Small intestine (tissue), 16 donors: ENCODE data around the gene GC. TPM values are rescaled to one million over a fixed set of nuclear protein-coding genes. Genes with fewer than 3 reads are reported as not detected.

ENCODE experiments used
- DNase-seq, 2 donors: peaks; one replicate each; pipeline versions ENCODE4 v3.0.0 to v3.0.0-alpha.2; 2013
- FAIRE-seq: peaks from 2 replicates; lab custom pipeline; 2012; peaks lifted over from hg19 to GRCh38; lab: Jason Lieb, UNC
- H3K27ac ChIP-seq, 3 donors: one replicate each; pipeline ENCODE4 v1.5.1; 2013; ENCODE audit warnings: low read length in 2 of 3, mild to moderate bottlenecking in 2 of 3, control low read depth in 1 of 3, inconsistent platforms in 1 of 3, low read depth in 1 of 3, moderate library complexity in 1 of 3
- H3K27me3 ChIP-seq, 3 donors: one replicate each; pipeline ENCODE4 v1.6.1; 2013; ENCODE audit warnings: low read length in 3 of 3, inconsistent platforms in 1 of 3; ENCODE audit not compliant: control insufficient read depth in 3 of 3, insufficient read depth in 3 of 3
- H3K36me3 ChIP-seq, 3 donors: one replicate each; pipeline ENCODE4 v1.6.1; 2013; ENCODE audit warnings: low read length in 3 of 3, inconsistent platforms in 1 of 3, low read depth in 1 of 3, mild to moderate bottlenecking in 1 of 3, moderate library complexity in 1 of 3; ENCODE audit not compliant: control insufficient read depth in 3 of 3, insufficient read depth in 2 of 3
- H3K4me1 ChIP-seq, 3 donors: one replicate each; pipeline ENCODE4 v1.6.1; 2013; ENCODE audit warnings: low read length in 2 of 3, inconsistent platforms in 1 of 3, low read depth in 1 of 3, mild to moderate bottlenecking in 1 of 3, moderate library complexity in 1 of 3; ENCODE audit not compliant: control insufficient read depth in 3 of 3, insufficient read depth in 2 of 3
- H3K4me3 ChIP-seq, 3 donors: one replicate each; pipeline ENCODE4 v1.5.1; 2013; ENCODE audit warnings: low read length in 3 of 3, control low read depth in 1 of 3, inconsistent platforms in 1 of 3, low read depth in 1 of 3, mild to moderate bottlenecking in 1 of 3, moderate library complexity in 1 of 3
- H3K9me3 ChIP-seq, 2 donors: one replicate each; pipeline ENCODE4 v1.6.1; 2013; ENCODE audit warnings: low read depth in 1 of 2, low read length in 1 of 2; ENCODE audit not compliant: control insufficient read depth in 2 of 2, insufficient read depth in 1 of 2
- WGBS, 3 donors: extraction: QIAGEN DNeasy Blood & Tissue Kit; methylation state at CpG; one replicate each; pipeline ENCODE4 v1.1.7; 2013; 5-methylcytosine and 5-hydroxymethylcytosine counted together
- long read RNA-seq, 10 donors: transcript quantifications; one replicate each; lab custom pipeline, GENCODE V29; 2026
- polyA plus RNA-seq, 4 donors: library from polyadenylated mRNA; stranded (reverse) in 3 of 4; unstranded in 1 of 4; fragments of 200-250 nt in 3 of 4; fragments of 120-200 nt in 1 of 4; gene quantifications; one replicate each; pipeline versions ENCODE4 v1.2.1 to v1.2.3, GENCODE V29; 2013
- donor health status: healthy with polysubstance abuse.
- donor health status: control.
- donor health status: control.
- donor health status: Bipolar disorder and iron deficiency.
- donor health status: healthy.

Gene GC, protein sequence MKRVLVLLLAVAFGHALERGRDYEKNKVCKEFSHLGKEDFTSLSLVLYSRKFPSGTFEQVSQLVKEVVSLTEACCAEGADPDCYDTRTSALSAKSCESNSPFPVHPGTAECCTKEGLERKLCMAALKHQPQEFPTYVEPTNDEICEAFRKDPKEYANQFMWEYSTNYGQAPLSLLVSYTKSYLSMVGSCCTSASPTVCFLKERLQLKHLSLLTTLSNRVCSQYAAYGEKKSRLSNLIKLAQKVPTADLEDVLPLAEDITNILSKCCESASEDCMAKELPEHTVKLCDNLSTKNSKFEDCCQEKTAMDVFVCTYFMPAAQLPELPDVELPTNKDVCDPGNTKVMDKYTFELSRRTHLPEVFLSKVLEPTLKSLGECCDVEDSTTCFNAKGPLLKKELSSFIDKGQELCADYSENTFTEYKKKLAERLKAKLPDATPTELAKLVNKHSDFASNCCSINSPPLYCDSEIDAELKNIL
- polyA plus RNA-seq: 1 to 10 TPM in 3 of 4 donors, under 1 TPM in 1; 0.65 to 3.0 (median 2.0) TPM
- long read RNA-seq, donor 1, partial matches to known transcripts: 0 of 4 reads
- long read RNA-seq, donor 1, other reads (novel, unspliced or antisense): 0 of 4 reads
- long read RNA-seq, donor 2, transcript GC-201 (13 exons, 1,972 nt): major isoform, 8 of 8 reads
- long read RNA-seq, donor 2, partial matches to known transcripts: 0 of 8 reads
- long read RNA-seq, donor 2, other reads (novel, unspliced or antisense): 0 of 8 reads
- long read RNA-seq, donor 3, transcript GC-201 (13 exons, 1,972 nt): major isoform, 15 of 31 reads
- long read RNA-seq, donor 3, partial matches to known transcripts: 15 of 31 reads
- long read RNA-seq, donor 3, other reads (novel, unspliced or antisense): 0 of 31 reads
- long read RNA-seq, donor 4: 0 reads
- long read RNA-seq, donor 5: 0 reads
- long read RNA-seq, donor 6, transcript GC-201 (13 exons, 1,972 nt): major isoform, 13 of 13 reads
- long read RNA-seq, donor 6, partial matches to known transcripts: 0 of 13 reads
- long read RNA-seq, donor 6, other reads (novel, unspliced or antisense): 0 of 13 reads
- long read RNA-seq, donor 7: 0 reads
- long read RNA-seq, donor 8: 0 reads
- long read RNA-seq, donor 9, partial matches to known transcripts: 0 of 2 reads
- long read RNA-seq, donor 9, other reads (novel, unspliced or antisense): 0 of 2 reads
- long read RNA-seq, donor 10, partial matches to known transcripts: 0 of 4 reads
- long read RNA-seq, donor 10, other reads (novel, unspliced or antisense): 0 of 4 reads

DNA sequence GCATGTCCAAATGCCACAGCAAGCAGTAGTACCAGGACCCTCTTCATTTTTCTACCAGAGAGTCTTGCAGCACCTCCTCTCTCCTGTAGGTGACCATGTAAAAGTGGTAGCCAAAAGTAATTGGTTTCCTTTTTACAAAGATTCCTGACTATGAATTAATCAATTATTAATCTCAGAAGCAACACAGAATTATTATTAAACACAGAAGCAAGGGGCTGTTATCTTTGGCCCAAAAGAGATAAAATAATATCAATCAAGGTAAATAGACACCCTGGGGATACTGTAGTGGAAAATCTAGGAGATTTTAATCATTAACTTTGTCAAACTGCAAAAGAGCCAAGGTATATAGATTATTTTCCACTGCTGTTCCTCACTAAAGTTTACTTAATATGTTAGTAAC, at the start of gene GC:
Gene GC (minus strand): TSS at position 108 of the 400 bp plus-strand sequence. CDS start 61 bp downstream, at position 47.
- H3K27ac ChIP-seq: no peak within 1 kb of the TSS
- no peaks in the 10 kb centered on the region for H3K4me1 ChIP-seq
- no peak for FAIRE-seq
- peak in 1 of 2 donors; percentile 24 for DNase-seq
- no peaks in the 10 kb centered on the region for H3K36me3 ChIP-seq
- H3K4me3 ChIP-seq: no peak within 1 kb of the TSS
- H3K27me3 ChIP-seq: no peaks in the 10 kb centered on the region
- no peaks in the 10 kb centered on the region for H3K9me3 ChIP-seq

- Histone ChIP-seq H3K9me3 (no peaks in the 10 kb centered on the region), H3K27me3 (no peaks in the 10 kb centered on the region), H3K36me3 (no peaks in the 10 kb centered on the region), H3K4me1 (no peaks in the 10 kb centered on the region), H3K27ac (no peak overlapping the region), H3K4me3 (no peak overlapping the region)
- DNase-seq (peak; percentile 24 to 91), FAIRE-seq (no peak)
- WGBS, 3 donors: 20 to 52% (median 51%) methylated on average over 10 of the region's 10 CpGs
Measured at GRCh38 chr4:71833232-71833900, 49.5 kb upstream of the GC start.

DNA sequence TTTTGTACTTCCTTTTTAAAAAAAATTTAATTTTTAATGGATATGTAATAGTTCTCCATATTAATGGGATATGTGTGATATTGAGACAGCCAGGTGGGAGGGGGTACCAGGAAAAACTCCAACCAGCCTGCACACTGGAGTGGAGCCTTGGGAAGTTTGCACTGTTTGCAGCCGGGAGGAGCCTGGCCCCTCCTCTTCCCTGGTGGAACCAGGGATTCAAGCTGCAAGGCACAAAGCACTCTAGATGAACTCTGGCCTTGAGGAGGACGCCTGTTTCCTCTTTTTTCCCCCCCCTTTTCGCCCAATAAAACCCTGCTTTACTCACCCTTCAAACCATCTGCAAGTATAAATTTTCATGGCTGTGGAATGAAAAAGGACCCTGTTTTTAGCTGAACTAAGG, 48.2 kb upstream of the GC start:
- Histone ChIP-seq H3K4me3 (no peak overlapping the region), H3K36me3 (no peaks in the 10 kb centered on the region), H3K27ac (no peak overlapping the region), H3K4me1 (no peaks in the 10 kb centered on the region), H3K27me3 (no peaks in the 10 kb centered on the region), H3K9me3 (no peaks in the 10 kb centered on the region)
- FAIRE-seq (no peak), DNase-seq (peak; percentile 10 to 43)
- 12 to 30% (median 21%) methylated on average over 3 of the region's 3 CpGs for WGBS, 3 donors

- DNase-seq: no peak
- 54 to 77% (median 76%) methylated on average over 4 of the region's 4 CpGs for WGBS, 3 donors
- H3K27me3 ChIP-seq: no peaks in the 10 kb centered on the region
- H3K4me3 ChIP-seq: no peak overlapping the region
- no peaks in the 10 kb centered on the region for H3K9me3 ChIP-seq
- H3K27ac ChIP-seq: no peak overlapping the region
- no peak for FAIRE-seq
- no peaks in the 10 kb centered on the region for H3K4me1 ChIP-seq
- no peaks in the 10 kb centered on the region for H3K36me3 ChIP-seq
Measured at GRCh38 chr4:71830497-71831190, 46.8 kb upstream of the GC start.

GRCh38 chr4:71828470-71828869, 44.6 kb upstream of the GC start:
- DNase-seq (no peak), FAIRE-seq (no peak)
- 89 to 100% (median 97%) methylated on average over 1 of the region's 1 CpG for WGBS, 3 donors
- no peaks in the 10 kb centered on the region for H3K9me3 ChIP-seq
- no peaks in the 10 kb centered on the region for H3K36me3 ChIP-seq
- H3K27me3 ChIP-seq: no peaks in the 10 kb centered on the region
- no peaks in the 10 kb centered on the region for H3K4me1 ChIP-seq
- H3K4me3 ChIP-seq: no peak overlapping the region
- H3K27ac ChIP-seq: no peak overlapping the region

GRCh38 chr4:71827826-71828225, 43.9 kb upstream of the GC start:
- DNase-seq (no peak), FAIRE-seq (no peak)
- Histone ChIP-seq H3K27ac (no peak overlapping the region), H3K27me3 (no peaks in the 10 kb centered on the region), H3K4me3 (no peak overlapping the region), H3K36me3 (no peaks in the 10 kb centered on the region), H3K4me1 (no peaks in the 10 kb centered on the region), H3K9me3 (no peaks in the 10 kb centered on the region)
- 66 to 72% (median 69%) methylated on average over 4 of the region's 4 CpGs for WGBS, 3 donors

GRCh38 chr4:71816676-71817303, 32.9 kb upstream of the GC start:
- peaks cover 2 to 11% of the 10 kb centered on the region in 2 donors for H3K9me3 ChIP-seq
- no peaks in the 10 kb centered on the region for H3K27me3 ChIP-seq
- 44 to 65% (median 57%) methylated on average over 4 of the region's 4 CpGs for WGBS, 3 donors
- H3K27ac ChIP-seq: no peak overlapping the region
- FAIRE-seq (no peak), DNase-seq (peak in 1 of 2 donors; percentile 6)
- H3K4me1 ChIP-seq: no peaks in the 10 kb centered on the region
- no peak overlapping the region for H3K4me3 ChIP-seq
- no peaks in the 10 kb centered on the region for H3K36me3 ChIP-seq
